Panc1 (cell line): ENCODE measurements around the gene LMAN1L. TPM values are rescaled to one million over a fixed set of nuclear protein-coding genes. Genes with fewer than 3 reads are reported as not detected.
A peak's percentile ranks its signal among the peaks of the same experiment; 100 is the strongest.

ENCODE experiments used
- ATAC-seq: fragments of 200-7000 bp; cut with Tn5 transposase; 2 replicates; pipeline ENCODE4 v1.9.1; 2020; ENCODE audit warnings: mild to moderate bottlenecking, moderate library complexity
- BruUV-seq: library from RNA; stranded (reverse); fragments of 400-500 nt; replicated peaks from 2 replicates; lab custom pipeline; 2021; lab: Mats Ljungman, UMichigan
- CTCF ChIA-PET: fragments of 300-600 bp; sonication (Branson Sonifier 250); formaldehyde crosslinking; loops from one replicate; lab custom pipeline; 2022; ENCODE audit warnings: antibody characterized with exemption; lab: Charles Lee
- POLR2A ChIA-PET: fragments of 300-600 bp; sonication (Branson Sonifier 250); formaldehyde crosslinking; loops from one replicate; lab custom pipeline; 2022; ENCODE audit warnings: antibody characterized with exemption; lab: Charles Lee
- DNase-seq: peaks from one replicate; pipeline ENCODE4 v3.0.0-alpha.2; 2010; ENCODE audit warnings: low read depth, low spot score
- H3K27ac ChIP-seq: 2 replicates; pipeline ENCODE4 v1.5.1; 2011; ENCODE audit warnings: mild to moderate bottlenecking, low read length, inconsistent platforms
- H3K27me3 ChIP-seq: fragments of 200-500 bp; sonication (Bioruptor generic); 2 replicates; pipeline ENCODE4 v1.6.0; 2014; ENCODE audit warnings: low read length, inconsistent platforms; ENCODE audit not compliant: control insufficient read depth, insufficient read depth
- H3K36me3 ChIP-seq: fragments of 200-500 bp; sonication (Bioruptor generic); 2 replicates; pipeline ENCODE4 v1.5.1; 2014; ENCODE audit warnings: inconsistent platforms, mild to moderate bottlenecking, low read length, moderate library complexity; ENCODE audit not compliant: control insufficient read depth, insufficient read depth
- H3K4me1 ChIP-seq: 2 replicates; pipeline ENCODE4 v1.5.1; 2011; ENCODE audit warnings: inconsistent platforms, mild to moderate bottlenecking, low read length, moderate library complexity; ENCODE audit not compliant: control insufficient read depth, insufficient read depth
- H3K4me3 ChIP-seq, 2 experiments: 2 replicates each; pipeline ENCODE4 v1.5.1; 2011 to 2012; ENCODE audit warnings: low read depth in 2 of 2, low read length in 2 of 2, mild to moderate bottlenecking in 2 of 2, inconsistent platforms in 1 of 2, moderate library complexity in 1 of 2
- H3K9me3 ChIP-seq: fragments of 200-500 bp; sonication (Bioruptor generic); 2 replicates; pipeline ENCODE4 v1.5.1; 2014; ENCODE audit warnings: low read depth, mild to moderate bottlenecking, inconsistent platforms, low read length, moderate library complexity; ENCODE audit not compliant: control insufficient read depth, insufficient read depth
- POLR2AphosphoS5 ChIP-seq: IDR thresholded peaks from 2 replicates; pipeline ENCODE4 v1.6.1; 2012; ENCODE audit warnings: mild to moderate bottlenecking, low read depth, low read length, moderate library complexity
- SIN3A ChIP-seq: IDR thresholded peaks from 2 replicates; pipeline ENCODE4 v1.6.1; 2012; ENCODE audit warnings: low read depth, mild to moderate bottlenecking, low read length, moderate library complexity, borderline replicate concordance; ENCODE audit not compliant: insufficient read depth
- TCF7L2 ChIP-seq: IDR thresholded peaks from 2 replicates; pipeline ENCODE4 v1.6.1; 2011; ENCODE audit warnings: mild to moderate bottlenecking, low read depth, low read length, inconsistent platforms
- in situ Hi-C: cut with HindIII; loops from 2 replicates; pipeline ENCODE4 v1.10.0; 2016; ENCODE audit warnings: low sequenced_read_pairs, low pct_unique_long_range_greater_than_20kb
- intact Hi-C: fragments of 100-400 bp; cut with micrococcal nuclease; formaldehyde crosslinking; loops from one replicate; pipeline ENCODE4 v1.10.0; 2022; ENCODE audit not compliant: unreplicated experiment
- total RNA-seq: library from RNA; stranded (reverse); gene quantifications from one replicate; pipeline ENCODE4 v1.2.1, GENCODE V29; 2021; ENCODE audit not compliant: unreplicated experiment
- TF ChIP-seq, protein P1 (sequence below): fragments of 450-650 bp; IDR thresholded peaks from 2 replicates; pipeline ENCODE4 v1.5.1; 2017; ENCODE audit warnings: mild to moderate bottlenecking
- TF ChIP-seq, protein P2 (sequence below), 2 experiments: IDR thresholded peaks; 2 replicates each; pipeline ENCODE4 v1.6.1; 2011 to 2012; ENCODE audit warnings: low read depth in 2 of 2, control low read depth in 1 of 2, low read length in 1 of 2, mild to moderate bottlenecking in 1 of 2, moderate library complexity in 1 of 2; ENCODE audit not compliant: insufficient read depth in 1 of 2

Gene LMAN1L
- total RNA-seq, 1 experiment from 2014 or later: not detected

DNA sequence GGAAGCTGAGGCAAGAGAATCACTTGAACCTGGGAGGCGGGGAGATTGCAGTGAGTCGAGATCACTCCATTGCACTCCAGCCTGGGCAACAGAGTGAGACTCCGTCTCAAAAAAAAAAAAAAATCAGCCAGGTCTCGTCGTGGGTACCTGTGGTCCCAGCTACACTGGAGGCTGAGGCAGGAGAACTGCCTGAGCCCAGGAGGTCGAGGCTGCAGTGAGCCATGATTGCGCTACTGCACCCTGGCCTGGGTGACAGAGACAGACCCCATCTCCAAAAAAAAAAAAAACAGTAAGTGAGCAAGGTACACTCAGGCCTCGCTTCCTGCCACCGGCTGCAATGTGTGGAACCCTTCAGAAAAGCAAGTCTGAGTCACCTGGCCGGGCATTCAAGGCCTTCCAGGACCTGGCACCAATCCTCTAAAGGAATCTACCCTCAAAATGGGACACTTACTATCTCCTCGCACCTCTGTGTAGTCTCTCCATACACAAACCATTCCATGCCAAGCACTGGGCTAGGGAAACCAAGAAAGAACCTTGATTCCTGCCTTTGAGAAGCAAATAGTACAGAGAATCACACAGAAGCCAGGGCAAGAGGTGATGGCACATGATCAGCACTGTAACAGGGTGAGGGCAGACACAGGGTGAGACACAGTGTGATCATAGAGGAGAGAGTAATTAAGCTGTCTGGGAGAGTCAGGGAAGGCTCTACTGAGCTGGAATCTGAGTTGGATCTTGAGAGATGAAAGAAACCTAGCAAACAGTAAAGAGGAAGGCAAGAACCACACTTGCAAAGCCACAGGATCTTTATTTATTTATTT, 50.8 kb downstream of the LMAN1L start:
- Histone ChIP-seq H3K27me3 (no peaks in the 10 kb centered on the region), H3K36me3 (no peaks in the 10 kb centered on the region), H3K4me3 (no peak overlapping the region), H3K27ac (0 out of 2 replicates have a peak overlapping the region, but pooled peaks have one; percentile 9), H3K9me3 (no peaks in the 10 kb centered on the region), H3K4me1 (peaks cover 9% of the 10 kb centered on the region; the same call in 1 of the 2 replicates)
- in situ Hi-C loops (no loop called here), intact Hi-C loops (no loop called here)
- BruUV-seq: no TSS peak
- ChIA-PET POLR2A (interaction anchor here (0.5 kb wide), 1 partner anchor 94 kb away, joined by 5 read pairs; no protein-coding TSS in a partner anchor), CTCF (no interaction called here)
- TF ChIP-seq, protein P1, sequence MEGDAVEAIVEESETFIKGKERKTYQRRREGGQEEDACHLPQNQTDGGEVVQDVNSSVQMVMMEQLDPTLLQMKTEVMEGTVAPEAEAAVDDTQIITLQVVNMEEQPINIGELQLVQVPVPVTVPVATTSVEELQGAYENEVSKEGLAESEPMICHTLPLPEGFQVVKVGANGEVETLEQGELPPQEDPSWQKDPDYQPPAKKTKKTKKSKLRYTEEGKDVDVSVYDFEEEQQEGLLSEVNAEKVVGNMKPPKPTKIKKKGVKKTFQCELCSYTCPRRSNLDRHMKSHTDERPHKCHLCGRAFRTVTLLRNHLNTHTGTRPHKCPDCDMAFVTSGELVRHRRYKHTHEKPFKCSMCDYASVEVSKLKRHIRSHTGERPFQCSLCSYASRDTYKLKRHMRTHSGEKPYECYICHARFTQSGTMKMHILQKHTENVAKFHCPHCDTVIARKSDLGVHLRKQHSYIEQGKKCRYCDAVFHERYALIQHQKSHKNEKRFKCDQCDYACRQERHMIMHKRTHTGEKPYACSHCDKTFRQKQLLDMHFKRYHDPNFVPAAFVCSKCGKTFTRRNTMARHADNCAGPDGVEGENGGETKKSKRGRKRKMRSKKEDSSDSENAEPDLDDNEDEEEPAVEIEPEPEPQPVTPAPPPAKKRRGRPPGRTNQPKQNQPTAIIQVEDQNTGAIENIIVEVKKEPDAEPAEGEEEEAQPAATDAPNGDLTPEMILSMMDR: no peak
- no peak for TF ChIP-seq POLR2AphosphoS5
- no peak for TF ChIP-seq TCF7L2
- TF ChIP-seq SIN3A: no peak
- TF ChIP-seq, protein P2, sequence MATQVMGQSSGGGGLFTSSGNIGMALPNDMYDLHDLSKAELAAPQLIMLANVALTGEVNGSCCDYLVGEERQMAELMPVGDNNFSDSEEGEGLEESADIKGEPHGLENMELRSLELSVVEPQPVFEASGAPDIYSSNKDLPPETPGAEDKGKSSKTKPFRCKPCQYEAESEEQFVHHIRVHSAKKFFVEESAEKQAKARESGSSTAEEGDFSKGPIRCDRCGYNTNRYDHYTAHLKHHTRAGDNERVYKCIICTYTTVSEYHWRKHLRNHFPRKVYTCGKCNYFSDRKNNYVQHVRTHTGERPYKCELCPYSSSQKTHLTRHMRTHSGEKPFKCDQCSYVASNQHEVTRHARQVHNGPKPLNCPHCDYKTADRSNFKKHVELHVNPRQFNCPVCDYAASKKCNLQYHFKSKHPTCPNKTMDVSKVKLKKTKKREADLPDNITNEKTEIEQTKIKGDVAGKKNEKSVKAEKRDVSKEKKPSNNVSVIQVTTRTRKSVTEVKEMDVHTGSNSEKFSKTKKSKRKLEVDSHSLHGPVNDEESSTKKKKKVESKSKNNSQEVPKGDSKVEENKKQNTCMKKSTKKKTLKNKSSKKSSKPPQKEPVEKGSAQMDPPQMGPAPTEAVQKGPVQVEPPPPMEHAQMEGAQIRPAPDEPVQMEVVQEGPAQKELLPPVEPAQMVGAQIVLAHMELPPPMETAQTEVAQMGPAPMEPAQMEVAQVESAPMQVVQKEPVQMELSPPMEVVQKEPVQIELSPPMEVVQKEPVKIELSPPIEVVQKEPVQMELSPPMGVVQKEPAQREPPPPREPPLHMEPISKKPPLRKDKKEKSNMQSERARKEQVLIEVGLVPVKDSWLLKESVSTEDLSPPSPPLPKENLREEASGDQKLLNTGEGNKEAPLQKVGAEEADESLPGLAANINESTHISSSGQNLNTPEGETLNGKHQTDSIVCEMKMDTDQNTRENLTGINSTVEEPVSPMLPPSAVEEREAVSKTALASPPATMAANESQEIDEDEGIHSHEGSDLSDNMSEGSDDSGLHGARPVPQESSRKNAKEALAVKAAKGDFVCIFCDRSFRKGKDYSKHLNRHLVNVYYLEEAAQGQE (IDR thresholded peaks at IDR 0.05; ENCODE audit: insufficient read depth in 1 of 2, low read depth in 2 of 2, low read length in 1 of 2): no peak
- ATAC-seq (peak; percentile 80), DNase-seq (peak; percentile 53)

DNA sequence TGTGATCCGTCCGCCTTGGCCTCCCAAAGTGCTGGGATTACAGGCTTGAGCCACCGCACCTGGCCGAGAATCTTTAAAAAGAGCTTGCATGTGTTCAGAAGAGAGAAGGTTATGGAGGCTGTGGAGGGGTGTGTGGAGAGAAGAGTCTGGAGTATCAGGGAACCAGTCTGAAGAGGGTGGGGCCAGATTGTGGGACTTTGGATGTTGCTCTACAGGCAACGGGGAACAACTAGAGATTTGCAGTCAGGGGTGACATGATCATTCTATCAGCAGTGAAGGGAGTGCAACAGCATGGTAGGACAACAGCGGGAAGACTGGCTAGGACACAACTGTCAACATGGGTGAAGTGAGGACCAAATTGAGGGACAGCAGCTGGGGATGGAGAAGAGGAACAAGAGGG, 51.7 kb downstream of the LMAN1L start:
- CTCF ChIA-PET: interaction anchor here (0.6 kb wide), 1 partner anchor 38 kb away, joined by 8 read pairs; no protein-coding TSS in a partner anchor
- H3K27ac ChIP-seq: no peak overlapping the region
- no peaks in the 10 kb centered on the region for H3K27me3 ChIP-seq
- in situ Hi-C loops: no loop called here
- no peaks in the 10 kb centered on the region for H3K36me3 ChIP-seq
- POLR2A ChIA-PET: interaction anchor here (0.5 kb wide), 1 partner anchor 93 kb away, joined by 5 read pairs; no protein-coding TSS in a partner anchor
- H3K4me1 ChIP-seq: peaks cover 9% of the 10 kb centered on the region
- no TSS peak for BruUV-seq
- DNase-seq (no peak), ATAC-seq (no peak)
- no peak overlapping the region for H3K4me3 ChIP-seq
- intact Hi-C loops: no loop called here
- H3K9me3 ChIP-seq: no peaks in the 10 kb centered on the region
- no peak for TF ChIP-seq SIN3A
- no peak for TF ChIP-seq POLR2AphosphoS5
- TF ChIP-seq TCF7L2: no peak
- TF ChIP-seq, protein P2 (IDR thresholded peaks at IDR 0.05; ENCODE audit: insufficient read depth in 1 of 2, low read depth in 2 of 2, low read length in 1 of 2): no peak
- TF ChIP-seq, protein P1: no peak
